PC-3 (cell line): Measurements from ENCODE around the gene B4GALT5. TPM values are rescaled to one million over a fixed set of nuclear protein-coding genes. Genes with fewer than 3 reads are reported as not detected.
A peak's percentile ranks its signal among the peaks of the same experiment; 100 is the strongest.

Experiments used
- ATAC-seq: fragments of 200-7000 bp; cut with Tn5 transposase; 2 replicates; pipeline ENCODE4 v1.9.1; 2020; ENCODE audit warnings: mild to moderate bottlenecking, moderate library complexity
- BruUV-seq: library from RNA; stranded (reverse); fragments of 400-500 nt; replicated peaks from 2 replicates; lab custom pipeline; 2021; lab: Mats Ljungman, UMichigan
- CTCF ChIA-PET: fragments of 300-600 bp; sonication (Branson Sonifier 250); formaldehyde crosslinking; loops from one replicate; lab custom pipeline; 2022; ENCODE audit warnings: antibody characterized with exemption; lab: Charles Lee
- POLR2A ChIA-PET: fragments of 300-600 bp; sonication (Branson Sonifier 250); formaldehyde crosslinking; loops from one replicate; lab custom pipeline; 2022; ENCODE audit warnings: antibody characterized with exemption; ENCODE audit not compliant: unreplicated experiment; lab: Charles Lee
- DNase-seq: peaks from one replicate; pipeline ENCODE4 v3.0.0-alpha.2; 2015
- H2AFZ ChIP-seq: fragments of 300-600 bp; sonication (generic); 2 replicates; pipeline ENCODE4 v1.6.0; 2016; ENCODE audit warnings: antibody characterized with exemption, low read length
- H3F3A ChIP-seq: fragments of 300-600 bp; sonication (generic); one replicate; pipeline ENCODE4 v1.6.0; 2017; ENCODE audit warnings: antibody characterized with exemption, low read length, control low read depth, mild to moderate bottlenecking; ENCODE audit not compliant: unreplicated experiment
- H3K27ac ChIP-seq: fragments of 300-600 bp; sonication (generic); 2 replicates; pipeline ENCODE4 v1.5.1; 2016; ENCODE audit warnings: mild to moderate bottlenecking, low read length
- H3K27me3 ChIP-seq: fragments of 300-600 bp; sonication (generic); 2 replicates; pipeline ENCODE4 v1.6.1; 2016; ENCODE audit warnings: low read length, mixed read lengths
- H3K36me3 ChIP-seq: fragments of 300-600 bp; sonication (generic); 2 replicates; pipeline ENCODE4 v1.6.1; 2016; ENCODE audit warnings: low read depth, mixed run types, low read length, mixed read lengths
- H3K4me1 ChIP-seq: fragments of 300-600 bp; sonication (generic); 2 replicates; pipeline ENCODE4 v1.5.1; 2016; ENCODE audit warnings: low read length; ENCODE audit not compliant: insufficient read depth
- H3K4me2 ChIP-seq: fragments of 300-600 bp; sonication (generic); 2 replicates; pipeline ENCODE4 v1.6.0; 2016; ENCODE audit warnings: low read length
- H3K4me3 ChIP-seq: fragments of 300-600 bp; sonication (generic); 2 replicates; pipeline ENCODE4 v1.5.1; 2016; ENCODE audit warnings: mild to moderate bottlenecking, low read length, mixed read lengths
- H3K79me2 ChIP-seq: fragments of 300-600 bp; sonication (generic); 2 replicates; pipeline ENCODE4 v1.6.1; 2017; ENCODE audit warnings: low read length, mixed read lengths
- H3K9ac ChIP-seq: fragments of 300-600 bp; sonication (generic); 2 replicates; pipeline ENCODE4 v1.6.0; 2016; ENCODE audit warnings: mild to moderate bottlenecking, low read length
- H3K9me2 ChIP-seq: fragments of 300-600 bp; sonication (generic); replicated peaks from 2 replicates; pipeline ENCODE4 v1.6.1; 2016; ENCODE audit warnings: mixed run types, low read length, mixed read lengths
- H3K9me3 ChIP-seq: fragments of 300-600 bp; sonication (generic); 2 replicates; pipeline ENCODE4 v1.6.1; 2016; ENCODE audit warnings: low read length, mixed read lengths
- H4K20me1 ChIP-seq: fragments of 300-600 bp; sonication (generic); 2 replicates; pipeline ENCODE4 v1.6.1; 2016; ENCODE audit warnings: low read length, mixed read lengths
- EZH2 ChIP-seq: fragments of 300-600 bp; sonication (generic); IDR thresholded peaks from one replicate; pipeline ENCODE4 v1.6.1; 2017; ENCODE audit warnings: antibody characterized with exemption, mild to moderate bottlenecking, low read length; ENCODE audit not compliant: unreplicated experiment
- EZH2phosphoT487 ChIP-seq: fragments of 300-600 bp; sonication (generic); IDR thresholded peaks from 2 replicates; pipeline ENCODE4 v1.6.1; 2018; ENCODE audit warnings: mild to moderate bottlenecking, antibody characterized with exemption, low read length, borderline replicate concordance
- intact Hi-C: fragments of 100-400 bp; cut with micrococcal nuclease; formaldehyde crosslinking; loops from 2 replicates; pipeline ENCODE4 v1.9.0; 2023
- total RNA-seq: library from RNA; depleted of rRNA; stranded (reverse); fragments of >200 nt; gene quantifications from 2 replicates; pipeline ENCODE4 v1.2.3, GENCODE V29; 2014
- TF ChIP-seq, protein P1 (sequence below): fragments of 300-600 bp; sonication (generic); conservative IDR thresholded peaks from 2 replicates; pipeline ENCODE4 v1.5.1; 2017; ENCODE audit warnings: antibody characterized with exemption, low read depth, mild to moderate bottlenecking, low read length

The B4GALT5 gene
- total RNA-seq, 1 experiment from 2014 or later: 18.1 TPM

DNA sequence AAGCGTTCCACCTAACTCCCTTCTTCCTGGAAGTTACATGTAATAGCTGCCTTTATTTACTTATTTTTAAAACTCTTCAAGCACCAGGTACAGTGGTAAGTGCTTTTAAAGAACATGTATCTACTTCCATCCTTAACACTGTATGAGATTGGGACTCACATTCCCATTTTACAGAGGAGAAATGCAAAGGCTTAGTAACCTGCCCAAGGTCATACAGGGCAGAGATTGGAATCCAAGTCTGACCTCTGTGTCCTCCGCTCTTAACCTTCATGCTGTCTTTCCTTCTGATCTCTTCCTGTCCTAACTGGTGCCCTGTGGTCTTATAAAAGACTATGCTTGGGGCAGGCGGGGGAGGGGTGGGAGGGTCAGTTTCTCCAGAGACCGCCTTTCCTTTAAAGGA, 1.6 kb downstream of the B4GALT5 start:
- Histone ChIP-seq H3K9me2 (no peaks in the 10 kb centered on the region), H3K36me3 (no peaks in the 10 kb centered on the region), H2AFZ (no peak overlapping the region), H3K4me2 (peak overlapping the region; percentile 90), H3K4me1 (peaks cover 22% of the 10 kb centered on the region), H4K20me1 (peaks cover 25% of the 10 kb centered on the region), H3K27ac (no peak overlapping the region), H3K4me3 (peak overlapping the region; percentile 87), H3K9me3 (no peaks in the 10 kb centered on the region), H3K9ac (no peak overlapping the region; the same call in 1 of the 2 replicates), H3K27me3 (no peaks in the 10 kb centered on the region), H3F3A (no peaks in the 10 kb centered on the region), H3K79me2 (peaks cover 71% of the 10 kb centered on the region)
- POLR2A ChIA-PET: no interaction called here
- DNase-seq (no peak), ATAC-seq (no peak)
- BruUV-seq: no TSS peak
- TF ChIP-seq EZH2: no peak
- no peak for TF ChIP-seq EZH2phosphoT487
- TF ChIP-seq, protein P1, sequence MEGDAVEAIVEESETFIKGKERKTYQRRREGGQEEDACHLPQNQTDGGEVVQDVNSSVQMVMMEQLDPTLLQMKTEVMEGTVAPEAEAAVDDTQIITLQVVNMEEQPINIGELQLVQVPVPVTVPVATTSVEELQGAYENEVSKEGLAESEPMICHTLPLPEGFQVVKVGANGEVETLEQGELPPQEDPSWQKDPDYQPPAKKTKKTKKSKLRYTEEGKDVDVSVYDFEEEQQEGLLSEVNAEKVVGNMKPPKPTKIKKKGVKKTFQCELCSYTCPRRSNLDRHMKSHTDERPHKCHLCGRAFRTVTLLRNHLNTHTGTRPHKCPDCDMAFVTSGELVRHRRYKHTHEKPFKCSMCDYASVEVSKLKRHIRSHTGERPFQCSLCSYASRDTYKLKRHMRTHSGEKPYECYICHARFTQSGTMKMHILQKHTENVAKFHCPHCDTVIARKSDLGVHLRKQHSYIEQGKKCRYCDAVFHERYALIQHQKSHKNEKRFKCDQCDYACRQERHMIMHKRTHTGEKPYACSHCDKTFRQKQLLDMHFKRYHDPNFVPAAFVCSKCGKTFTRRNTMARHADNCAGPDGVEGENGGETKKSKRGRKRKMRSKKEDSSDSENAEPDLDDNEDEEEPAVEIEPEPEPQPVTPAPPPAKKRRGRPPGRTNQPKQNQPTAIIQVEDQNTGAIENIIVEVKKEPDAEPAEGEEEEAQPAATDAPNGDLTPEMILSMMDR: no peak
- CTCF ChIA-PET: no interaction called here
- intact Hi-C loops: loop anchor here (5.0 kb wide), 1 partner anchor 35 kb away; no protein-coding TSS in a partner anchor

GRCh38 chr20:49711667-49711987, 2.1 kb downstream of the B4GALT5 start:
- no peak for ATAC-seq
- intact Hi-C loops: loop anchor here (5.0 kb wide), 1 partner anchor 34 kb away; no protein-coding TSS in a partner anchor

More at GRCh38 chr20:49711667-49711987, 2.1 kb downstream of the B4GALT5 start:
- peak overlapping the region; percentile 87 for H3K4me3 ChIP-seq
- BruUV-seq: TSS peak; percentile 35
- no peak overlapping the region for H3K9ac ChIP-seq
- peaks cover 76% of the 10 kb centered on the region for H3K79me2 ChIP-seq
- H4K20me1 ChIP-seq: peaks cover 27% of the 10 kb centered on the region
- no peaks in the 10 kb centered on the region for H3K27me3 ChIP-seq
- no peaks in the 10 kb centered on the region for H3K9me3 ChIP-seq
- no peaks in the 10 kb centered on the region for H3F3A ChIP-seq
- no peaks in the 10 kb centered on the region for H3K36me3 ChIP-seq
- no peak overlapping the region for H2AFZ ChIP-seq
- H3K4me2 ChIP-seq: peak overlapping the region; percentile 90
- peaks cover 22% of the 10 kb centered on the region for H3K4me1 ChIP-seq
- H3K9me2 ChIP-seq: no peaks in the 10 kb centered on the region
- DNase-seq: no peak
- ChIA-PET POLR2A (no interaction called here), CTCF (no interaction called here)
- H3K27ac ChIP-seq: no peak overlapping the region
- TF ChIP-seq EZH2phosphoT487 (no peak), EZH2 (no peak)
- TF ChIP-seq, protein P1: no peak
